ENCODE measurements around the gene SDR42E1. TPM values are rescaled to one million over a fixed set of nuclear protein-coding genes. Genes with fewer than 3 reads are reported as not detected.
A peak's percentile ranks its signal among the peaks of the same experiment; 100 is the strongest.

SDR42E1 gene
- total and polyA plus RNA-seq, 2 of the 13 experiments (the other 11 are each of a cell fraction or from before 2014, with no cell fraction given): 0.01 to 0.13 TPM

DNA sequence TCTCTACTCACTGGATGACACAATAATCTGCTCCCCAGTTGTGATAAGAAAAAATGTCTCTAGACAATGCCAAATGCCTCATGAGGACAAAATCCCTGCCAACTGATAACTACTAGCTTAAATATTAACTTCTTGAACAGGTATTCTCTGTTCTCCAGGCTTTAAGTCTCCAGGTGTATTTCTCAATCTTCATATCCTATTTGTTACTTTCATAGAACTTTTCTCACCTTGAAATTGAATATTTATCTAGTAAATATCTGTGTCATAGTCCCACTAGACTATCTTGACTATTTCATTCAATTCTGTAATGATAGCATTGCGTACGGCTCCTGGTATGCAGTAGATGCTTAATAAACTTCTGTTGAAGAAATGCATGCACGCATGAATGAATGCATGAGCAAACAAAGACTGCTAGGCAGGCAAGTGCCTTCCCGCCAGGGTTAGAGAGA, 39.7 kb upstream of the SDR42E1 start (continued):
- TF ChIP-seq, protein P1, sequence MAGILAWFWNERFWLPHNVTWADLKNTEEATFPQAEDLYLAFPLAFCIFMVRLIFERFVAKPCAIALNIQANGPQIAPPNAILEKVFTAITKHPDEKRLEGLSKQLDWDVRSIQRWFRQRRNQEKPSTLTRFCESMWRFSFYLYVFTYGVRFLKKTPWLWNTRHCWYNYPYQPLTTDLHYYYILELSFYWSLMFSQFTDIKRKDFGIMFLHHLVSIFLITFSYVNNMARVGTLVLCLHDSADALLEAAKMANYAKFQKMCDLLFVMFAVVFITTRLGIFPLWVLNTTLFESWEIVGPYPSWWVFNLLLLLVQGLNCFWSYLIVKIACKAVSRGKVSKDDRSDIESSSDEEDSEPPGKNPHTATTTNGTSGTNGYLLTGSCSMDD (CRISPR knock-in tag; IDR thresholded peaks at IDR 0.05): no peak
- TF ChIP-seq ZNF446 (CRISPR knock-in tag; IDR thresholded peaks at IDR 0.05): no peak
- TF ChIP-seq RBAK (CRISPR knock-in tag; IDR thresholded peaks at IDR 0.05): no peak
- TF ChIP-seq ZNF24 (IDR thresholded peaks at IDR 0.05): peak; percentile 95
- TF ChIP-seq, protein P2, sequence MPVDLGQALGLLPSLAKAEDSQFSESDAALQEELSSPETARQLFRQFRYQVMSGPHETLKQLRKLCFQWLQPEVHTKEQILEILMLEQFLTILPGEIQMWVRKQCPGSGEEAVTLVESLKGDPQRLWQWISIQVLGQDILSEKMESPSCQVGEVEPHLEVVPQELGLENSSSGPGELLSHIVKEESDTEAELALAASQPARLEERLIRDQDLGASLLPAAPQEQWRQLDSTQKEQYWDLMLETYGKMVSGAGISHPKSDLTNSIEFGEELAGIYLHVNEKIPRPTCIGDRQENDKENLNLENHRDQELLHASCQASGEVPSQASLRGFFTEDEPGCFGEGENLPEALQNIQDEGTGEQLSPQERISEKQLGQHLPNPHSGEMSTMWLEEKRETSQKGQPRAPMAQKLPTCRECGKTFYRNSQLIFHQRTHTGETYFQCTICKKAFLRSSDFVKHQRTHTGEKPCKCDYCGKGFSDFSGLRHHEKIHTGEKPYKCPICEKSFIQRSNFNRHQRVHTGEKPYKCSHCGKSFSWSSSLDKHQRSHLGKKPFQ (CRISPR knock-in tag; IDR thresholded peaks at IDR 0.05; ENCODE audit: insufficient replicate concordance): no peak
- TF ChIP-seq, protein P3, sequence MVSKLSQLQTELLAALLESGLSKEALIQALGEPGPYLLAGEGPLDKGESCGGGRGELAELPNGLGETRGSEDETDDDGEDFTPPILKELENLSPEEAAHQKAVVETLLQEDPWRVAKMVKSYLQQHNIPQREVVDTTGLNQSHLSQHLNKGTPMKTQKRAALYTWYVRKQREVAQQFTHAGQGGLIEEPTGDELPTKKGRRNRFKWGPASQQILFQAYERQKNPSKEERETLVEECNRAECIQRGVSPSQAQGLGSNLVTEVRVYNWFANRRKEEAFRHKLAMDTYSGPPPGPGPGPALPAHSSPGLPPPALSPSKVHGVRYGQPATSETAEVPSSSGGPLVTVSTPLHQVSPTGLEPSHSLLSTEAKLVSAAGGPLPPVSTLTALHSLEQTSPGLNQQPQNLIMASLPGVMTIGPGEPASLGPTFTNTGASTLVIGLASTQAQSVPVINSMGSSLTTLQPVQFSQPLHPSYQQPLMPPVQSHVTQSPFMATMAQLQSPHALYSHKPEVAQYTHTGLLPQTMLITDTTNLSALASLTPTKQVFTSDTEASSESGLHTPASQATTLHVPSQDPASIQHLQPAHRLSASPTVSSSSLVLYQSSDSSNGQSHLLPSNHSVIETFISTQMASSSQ (IDR thresholded peaks at IDR 0.05; ENCODE audit: low read depth): peak; percentile 96
- TF ChIP-seq, protein P3 (CRISPR knock-in tag; IDR thresholded peaks at IDR 0.05; ENCODE audit: borderline replicate concordance): peak; percentile 84; the same call in 1 of the 2 replicates
- TF ChIP-seq, protein P4, sequence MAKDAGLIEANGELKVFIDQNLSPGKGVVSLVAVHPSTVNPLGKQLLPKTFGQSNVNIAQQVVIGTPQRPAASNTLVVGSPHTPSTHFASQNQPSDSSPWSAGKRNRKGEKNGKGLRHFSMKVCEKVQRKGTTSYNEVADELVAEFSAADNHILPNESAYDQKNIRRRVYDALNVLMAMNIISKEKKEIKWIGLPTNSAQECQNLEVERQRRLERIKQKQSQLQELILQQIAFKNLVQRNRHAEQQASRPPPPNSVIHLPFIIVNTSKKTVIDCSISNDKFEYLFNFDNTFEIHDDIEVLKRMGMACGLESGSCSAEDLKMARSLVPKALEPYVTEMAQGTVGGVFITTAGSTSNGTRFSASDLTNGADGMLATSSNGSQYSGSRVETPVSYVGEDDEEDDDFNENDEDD (CRISPR knock-in tag; IDR thresholded peaks at IDR 0.05; ENCODE audit: borderline replicate concordance): 0 out of 2 replicates have a peak, but pooled peaks have one; percentile 46
- peak; percentile 25; the same call in 1 of the 2 replicates for TF ChIP-seq FOSL2 (CRISPR knock-in tag; IDR thresholded peaks at IDR 0.05)
- TF ChIP-seq ZNF331 (CRISPR knock-in tag; IDR thresholded peaks at IDR 0.05): no peak; the same call in 1 of the 2 replicates
- peak; percentile 68; the same call in 1 of the 2 replicates for TF ChIP-seq ZBTB21 (CRISPR knock-in tag; IDR thresholded peaks at IDR 0.05)
- no peak for TF ChIP-seq ZFP41 (CRISPR knock-in tag; IDR thresholded peaks at IDR 0.05; ENCODE audit: borderline replicate concordance)
- TF ChIP-seq, protein P5, sequence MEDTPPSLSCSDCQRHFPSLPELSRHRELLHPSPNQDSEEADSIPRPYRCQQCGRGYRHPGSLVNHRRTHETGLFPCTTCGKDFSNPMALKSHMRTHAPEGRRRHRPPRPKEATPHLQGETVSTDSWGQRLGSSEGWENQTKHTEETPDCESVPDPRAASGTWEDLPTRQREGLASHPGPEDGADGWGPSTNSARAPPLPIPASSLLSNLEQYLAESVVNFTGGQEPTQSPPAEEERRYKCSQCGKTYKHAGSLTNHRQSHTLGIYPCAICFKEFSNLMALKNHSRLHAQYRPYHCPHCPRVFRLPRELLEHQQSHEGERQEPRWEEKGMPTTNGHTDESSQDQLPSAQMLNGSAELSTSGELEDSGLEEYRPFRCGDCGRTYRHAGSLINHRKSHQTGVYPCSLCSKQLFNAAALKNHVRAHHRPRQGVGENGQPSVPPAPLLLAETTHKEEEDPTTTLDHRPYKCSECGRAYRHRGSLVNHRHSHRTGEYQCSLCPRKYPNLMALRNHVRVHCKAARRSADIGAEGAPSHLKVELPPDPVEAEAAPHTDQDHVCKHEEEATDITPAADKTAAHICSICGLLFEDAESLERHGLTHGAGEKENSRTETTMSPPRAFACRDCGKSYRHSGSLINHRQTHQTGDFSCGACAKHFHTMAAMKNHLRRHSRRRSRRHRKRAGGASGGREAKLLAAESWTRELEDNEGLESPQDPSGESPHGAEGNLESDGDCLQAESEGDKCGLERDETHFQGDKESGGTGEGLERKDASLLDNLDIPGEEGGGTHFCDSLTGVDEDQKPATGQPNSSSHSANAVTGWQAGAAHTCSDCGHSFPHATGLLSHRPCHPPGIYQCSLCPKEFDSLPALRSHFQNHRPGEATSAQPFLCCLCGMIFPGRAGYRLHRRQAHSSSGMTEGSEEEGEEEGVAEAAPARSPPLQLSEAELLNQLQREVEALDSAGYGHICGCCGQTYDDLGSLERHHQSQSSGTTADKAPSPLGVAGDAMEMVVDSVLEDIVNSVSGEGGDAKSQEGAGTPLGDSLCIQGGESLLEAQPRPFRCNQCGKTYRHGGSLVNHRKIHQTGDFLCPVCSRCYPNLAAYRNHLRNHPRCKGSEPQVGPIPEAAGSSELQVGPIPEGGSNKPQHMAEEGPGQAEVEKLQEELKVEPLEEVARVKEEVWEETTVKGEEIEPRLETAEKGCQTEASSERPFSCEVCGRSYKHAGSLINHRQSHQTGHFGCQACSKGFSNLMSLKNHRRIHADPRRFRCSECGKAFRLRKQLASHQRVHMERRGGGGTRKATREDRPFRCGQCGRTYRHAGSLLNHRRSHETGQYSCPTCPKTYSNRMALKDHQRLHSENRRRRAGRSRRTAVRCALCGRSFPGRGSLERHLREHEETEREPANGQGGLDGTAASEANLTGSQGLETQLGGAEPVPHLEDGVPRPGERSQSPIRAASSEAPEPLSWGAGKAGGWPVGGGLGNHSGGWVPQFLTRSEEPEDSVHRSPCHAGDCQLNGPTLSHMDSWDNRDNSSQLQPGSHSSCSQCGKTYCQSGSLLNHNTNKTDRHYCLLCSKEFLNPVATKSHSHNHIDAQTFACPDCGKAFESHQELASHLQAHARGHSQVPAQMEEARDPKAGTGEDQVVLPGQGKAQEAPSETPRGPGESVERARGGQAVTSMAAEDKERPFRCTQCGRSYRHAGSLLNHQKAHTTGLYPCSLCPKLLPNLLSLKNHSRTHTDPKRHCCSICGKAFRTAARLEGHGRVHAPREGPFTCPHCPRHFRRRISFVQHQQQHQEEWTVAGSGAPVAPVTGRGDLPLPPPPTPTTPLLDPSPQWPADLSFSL (CRISPR knock-in tag; IDR thresholded peaks at IDR 0.05): no peak
